K562 (cell line): Measurements from ENCODE around the gene CALML6. TPM values are rescaled to one million over a fixed set of nuclear protein-coding genes. Genes with fewer than 3 reads are reported as not detected.

Experiments
- ATF2 ChIP-seq: sonication (generic); formaldehyde crosslinking; IDR thresholded peaks from 2 replicates; pipeline ENCODE4 v1.8.1; 2022; ENCODE audit warnings: missing genetic modification reagents
- BRD9 ChIP-seq: fragments of 450-650 bp; IDR thresholded peaks from 2 replicates; pipeline ENCODE4 v1.6.1; 2018; ENCODE audit warnings: low read depth; ENCODE audit not compliant: partially characterized antibody
- DPF2 ChIP-seq: fragments of 450-650 bp; IDR thresholded peaks from 2 replicates; pipeline ENCODE4 v1.6.1; 2016
- HDAC1 ChIP-seq, 2 experiments: fragments of 450-650 bp; IDR thresholded peaks; 2 replicates each; pipeline ENCODE4 v1.6.1; 2016 to 2017; ENCODE audit warnings: inconsistent platforms in 1 of 2, mild to moderate bottlenecking in 1 of 2, moderate library complexity in 1 of 2
- MBD2 ChIP-seq: sonication (generic); IDR thresholded peaks from 2 replicates; pipeline ENCODE4 v1.6.1; 2016; ENCODE audit warnings: low read depth, borderline replicate concordance
- MCM7 ChIP-seq, 2 experiments: fragments of 450-650 bp; IDR thresholded peaks; 2 replicates each; pipeline ENCODE4 v1.6.1; 2016 to 2018
- MEIS2 ChIP-seq: fragments of 450-650 bp; IDR thresholded peaks from 2 replicates; pipeline ENCODE4 v1.6.1; 2014; ENCODE audit warnings: mild to moderate bottlenecking; ENCODE audit not compliant: partially characterized antibody
- MXI1 ChIP-seq: IDR thresholded peaks from 2 replicates; pipeline ENCODE4 v1.6.1; 2011; ENCODE audit warnings: low read depth, mild to moderate bottlenecking, improper control_type of control experiment, low read length
- PHTF2 ChIP-seq: fragments of 250-450 bp; sonication (Bioruptor Pico); IDR thresholded peaks from 2 replicates; pipeline ENCODE4 v1.5.0; 2021; ENCODE audit warnings: mild to moderate bottlenecking
- POLR3G ChIP-seq: IDR thresholded peaks from 2 replicates; pipeline ENCODE4 v1.6.1; 2011; ENCODE audit not compliant: insufficient read length, insufficient replicate concordance; ENCODE audit errors: extremely low read depth
- SIRT6 ChIP-seq: IDR thresholded peaks from one replicate; pipeline ENCODE4 v1.6.1; 2012; ENCODE audit warnings: low read depth, mild to moderate bottlenecking, control low read depth, inconsistent platforms, low read length, moderate library complexity
- SMARCC2 ChIP-seq: fragments of 450-650 bp; IDR thresholded peaks from 2 replicates; pipeline ENCODE4 v1.6.1; 2017; ENCODE audit warnings: antibody characterized with exemption, moderate library complexity, mild to moderate bottlenecking, low read depth
- YBX1 ChIP-seq: fragments of 450-650 bp; IDR thresholded peaks from 2 replicates; pipeline ENCODE4 v1.7.1; 2016; ENCODE audit warnings: mild to moderate bottlenecking
- ZC3H4 ChIP-seq: sonication (generic); formaldehyde crosslinking; IDR thresholded peaks from 2 replicates; pipeline ENCODE4 v1.9.0; 2021; ENCODE audit warnings: missing genetic modification reagents, borderline replicate concordance
- ZNF232 ChIP-seq: sonication (generic); formaldehyde crosslinking; IDR thresholded peaks from 2 replicates; pipeline ENCODE4 v1.8.0; 2022; ENCODE audit warnings: mild to moderate bottlenecking, missing genetic modification reagents
- polyA plus RNA-seq, 8 experiments: library from polyadenylated mRNA; depleted of rRNA in 4 of 8; stranded (reverse) in 5 of 8; unstranded in 3 of 8; fragments of >200 nt; fragmentation: Nextera tagmentation in 2 of 8; fragmentation: Illumina TruSeq in 1 of 8; extraction: Ambion mirVana in 2 of 8; extraction: Trizol in 1 of 8; gene quantifications; 2 replicates each; pipeline versions ENCODE4 v1.2.1 to v1.2.3, GENCODE V29; 2011 to 2014; ENCODE audit warnings: inconsistent platforms in 1 of 8, missing spikeins in 1 of 8
- total RNA-seq, 7 experiments: library from RNA; depleted of rRNA in 6 of 7; stranded (reverse); fragments of >200 nt in 6 of 7; fragmentation: Illumina TruSeq in 2 of 7; extraction: Trizol in 2 of 7; gene quantifications; 2 replicates each; pipeline versions ENCODE4 v1.2.1 to v1.2.3, GENCODE V29; 2011 to 2021; ENCODE audit warnings: low replicate concordance in 1 of 7
- TF ChIP-seq, protein P1 (sequence below): fragments of 250-450 bp; sonication (Bioruptor Pico); IDR thresholded peaks from 2 replicates; pipeline ENCODE4 v1.9.0; 2021; ENCODE audit warnings: mild to moderate bottlenecking, inconsistent platforms
- TF ChIP-seq, protein P2 (sequence below): fragments of 450-650 bp; IDR thresholded peaks from 2 replicates; pipeline ENCODE4 v1.6.1; 2014; ENCODE audit warnings: low read depth, mild to moderate bottlenecking, moderate library complexity, borderline replicate concordance
- TF ChIP-seq, protein P3 (sequence below): fragments of 450-650 bp; IDR thresholded peaks from 2 replicates; pipeline ENCODE4 v1.7.1; 2018; ENCODE audit warnings: mild to moderate bottlenecking, low read depth; ENCODE audit not compliant: partially characterized antibody
- TF ChIP-seq, protein P4 (sequence below): fragments of 450-650 bp; conservative IDR thresholded peaks from 2 replicates; pipeline ENCODE4 v1.6.1; 2016; ENCODE audit warnings: missing genetic modification characterization, low read depth, mild to moderate bottlenecking, missing compliant biosample characterization, moderate library complexity

Gene CALML6
- total and polyA plus RNA-seq, 9 of the 15 experiments (the other 6 are each of a cell fraction or from before 2014, with no cell fraction given) = 0.14 TPM; not detected in 8

DNA sequence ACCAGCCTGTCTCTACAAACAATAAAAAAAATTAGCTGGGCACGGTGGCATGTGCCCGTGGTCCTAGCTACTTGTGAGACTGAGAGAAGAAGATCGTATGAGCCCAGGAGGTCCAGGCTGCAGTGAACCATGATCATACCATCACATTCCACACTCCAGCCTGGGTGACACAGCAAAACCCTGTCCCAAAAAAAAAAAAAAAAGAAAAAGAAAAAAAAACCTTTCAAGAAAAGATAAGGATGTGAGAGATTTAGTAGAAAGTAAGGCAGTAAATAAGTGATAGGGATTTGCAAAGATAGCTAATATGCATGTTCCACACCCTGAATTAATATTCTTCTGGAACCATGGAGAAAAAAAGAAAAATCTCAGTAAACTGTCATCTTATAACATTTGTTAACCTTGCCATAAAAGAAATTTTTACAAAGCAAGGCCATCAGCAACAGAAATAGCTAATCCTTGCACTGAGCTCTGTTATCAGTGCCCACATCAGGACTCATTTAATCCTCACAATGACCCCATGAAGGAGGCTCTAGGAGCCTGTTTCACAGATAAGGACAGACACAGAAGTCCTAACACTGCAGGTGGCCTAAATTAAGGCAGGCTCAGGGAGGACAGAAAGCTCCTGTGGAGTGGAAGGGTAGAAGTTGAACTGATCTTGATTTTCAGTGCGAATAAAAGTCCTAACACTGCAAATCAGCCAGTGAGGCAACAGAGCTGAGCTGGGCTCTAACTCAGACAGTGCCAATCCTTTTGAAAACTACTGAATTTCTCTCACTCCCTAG is 31.8 kb upstream of the CALML6 start (continued):
- TF ChIP-seq ATF2 (CRISPR knock-in tag) (no peak), POLR3G (no peak), YBX1 (no peak), PHTF2 (CRISPR knock-in tag) (no peak), MXI1 (peak; percentile 56; the same call in 1 of the 2 replicates), MBD2 (no peak), SIRT6 (no peak), MCM7 (IDR thresholded peaks at IDR 0.05) (no peak), SMARCC2 (peak; percentile 82), ZC3H4 (CRISPR knock-in tag) (no peak), ZNF232 (CRISPR knock-in tag) (no peak), MEIS2 (peak; percentile 33), HDAC1 (IDR thresholded peaks at IDR 0.05) (peak; percentile 38 to 96; a peak in 3 of 4 replicates), BRD9 (no peak), DPF2 (peak; percentile 91)
- TF ChIP-seq, protein P1, sequence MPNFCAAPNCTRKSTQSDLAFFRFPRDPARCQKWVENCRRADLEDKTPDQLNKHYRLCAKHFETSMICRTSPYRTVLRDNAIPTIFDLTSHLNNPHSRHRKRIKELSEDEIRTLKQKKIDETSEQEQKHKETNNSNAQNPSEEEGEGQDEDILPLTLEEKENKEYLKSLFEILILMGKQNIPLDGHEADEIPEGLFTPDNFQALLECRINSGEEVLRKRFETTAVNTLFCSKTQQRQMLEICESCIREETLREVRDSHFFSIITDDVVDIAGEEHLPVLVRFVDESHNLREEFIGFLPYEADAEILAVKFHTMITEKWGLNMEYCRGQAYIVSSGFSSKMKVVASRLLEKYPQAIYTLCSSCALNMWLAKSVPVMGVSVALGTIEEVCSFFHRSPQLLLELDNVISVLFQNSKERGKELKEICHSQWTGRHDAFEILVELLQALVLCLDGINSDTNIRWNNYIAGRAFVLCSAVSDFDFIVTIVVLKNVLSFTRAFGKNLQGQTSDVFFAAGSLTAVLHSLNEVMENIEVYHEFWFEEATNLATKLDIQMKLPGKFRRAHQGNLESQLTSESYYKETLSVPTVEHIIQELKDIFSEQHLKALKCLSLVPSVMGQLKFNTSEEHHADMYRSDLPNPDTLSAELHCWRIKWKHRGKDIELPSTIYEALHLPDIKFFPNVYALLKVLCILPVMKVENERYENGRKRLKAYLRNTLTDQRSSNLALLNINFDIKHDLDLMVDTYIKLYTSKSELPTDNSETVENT (CRISPR knock-in tag) = no peak
- TF ChIP-seq, protein P2, sequence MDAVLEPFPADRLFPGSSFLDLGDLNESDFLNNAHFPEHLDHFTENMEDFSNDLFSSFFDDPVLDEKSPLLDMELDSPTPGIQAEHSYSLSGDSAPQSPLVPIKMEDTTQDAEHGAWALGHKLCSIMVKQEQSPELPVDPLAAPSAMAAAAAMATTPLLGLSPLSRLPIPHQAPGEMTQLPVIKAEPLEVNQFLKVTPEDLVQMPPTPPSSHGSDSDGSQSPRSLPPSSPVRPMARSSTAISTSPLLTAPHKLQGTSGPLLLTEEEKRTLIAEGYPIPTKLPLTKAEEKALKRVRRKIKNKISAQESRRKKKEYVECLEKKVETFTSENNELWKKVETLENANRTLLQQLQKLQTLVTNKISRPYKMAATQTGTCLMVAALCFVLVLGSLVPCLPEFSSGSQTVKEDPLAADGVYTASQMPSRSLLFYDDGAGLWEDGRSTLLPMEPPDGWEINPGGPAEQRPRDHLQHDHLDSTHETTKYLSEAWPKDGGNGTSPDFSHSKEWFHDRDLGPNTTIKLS = no peak
- TF ChIP-seq, protein P3, sequence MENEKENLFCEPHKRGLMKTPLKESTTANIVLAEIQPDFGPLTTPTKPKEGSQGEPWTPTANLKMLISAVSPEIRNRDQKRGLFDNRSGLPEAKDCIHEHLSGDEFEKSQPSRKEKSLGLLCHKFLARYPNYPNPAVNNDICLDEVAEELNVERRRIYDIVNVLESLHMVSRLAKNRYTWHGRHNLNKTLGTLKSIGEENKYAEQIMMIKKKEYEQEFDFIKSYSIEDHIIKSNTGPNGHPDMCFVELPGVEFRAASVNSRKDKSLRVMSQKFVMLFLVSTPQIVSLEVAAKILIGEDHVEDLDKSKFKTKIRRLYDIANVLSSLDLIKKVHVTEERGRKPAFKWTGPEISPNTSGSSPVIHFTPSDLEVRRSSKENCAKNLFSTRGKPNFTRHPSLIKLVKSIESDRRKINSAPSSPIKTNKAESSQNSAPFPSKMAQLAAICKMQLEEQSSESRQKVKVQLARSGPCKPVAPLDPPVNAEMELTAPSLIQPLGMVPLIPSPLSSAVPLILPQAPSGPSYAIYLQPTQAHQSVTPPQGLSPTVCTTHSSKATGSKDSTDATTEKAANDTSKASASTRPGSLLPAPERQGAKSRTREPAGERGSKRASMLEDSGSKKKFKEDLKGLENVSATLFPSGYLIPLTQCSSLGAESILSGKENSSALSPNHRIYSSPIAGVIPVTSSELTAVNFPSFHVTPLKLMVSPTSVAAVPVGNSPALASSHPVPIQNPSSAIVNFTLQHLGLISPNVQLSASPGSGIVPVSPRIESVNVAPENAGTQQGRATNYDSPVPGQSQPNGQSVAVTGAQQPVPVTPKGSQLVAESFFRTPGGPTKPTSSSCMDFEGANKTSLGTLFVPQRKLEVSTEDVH = no peak
- TF ChIP-seq, protein P4, sequence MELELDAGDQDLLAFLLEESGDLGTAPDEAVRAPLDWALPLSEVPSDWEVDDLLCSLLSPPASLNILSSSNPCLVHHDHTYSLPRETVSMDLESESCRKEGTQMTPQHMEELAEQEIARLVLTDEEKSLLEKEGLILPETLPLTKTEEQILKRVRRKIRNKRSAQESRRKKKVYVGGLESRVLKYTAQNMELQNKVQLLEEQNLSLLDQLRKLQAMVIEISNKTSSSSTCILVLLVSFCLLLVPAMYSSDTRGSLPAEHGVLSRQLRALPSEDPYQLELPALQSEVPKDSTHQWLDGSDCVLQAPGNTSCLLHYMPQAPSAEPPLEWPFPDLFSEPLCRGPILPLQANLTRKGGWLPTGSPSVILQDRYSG = 0 out of 2 replicates have a peak, but pooled peaks have one; percentile 69
